GM10248 (cell line): ENCODE data around the gene VHLL.

Experiments
- CTCF ChIA-PET: fragments of 300-600 bp; sonication (Branson Sonifier 250); formaldehyde crosslinking; extraction: SDS; loops from one replicate; lab custom pipeline; 2021; ENCODE audit warnings: antibody characterized with exemption; lab: Yijun Ruan, JAX
- POLR2A ChIA-PET: fragments of 350-650 bp; sonication (Branson Sonifier 250); formaldehyde crosslinking; extraction: SDS; loops from one replicate; lab custom pipeline; 2020; ENCODE audit warnings: antibody characterized with exemption; lab: Yijun Ruan, JAX
- DNase-seq: peaks from one replicate; pipeline ENCODE4 v3.0.0; 2012; ENCODE audit errors: extremely low spot score
- TF ChIP-seq, protein P1 (sequence below): IDR thresholded peaks from 2 replicates; pipeline ENCODE4 v1.5.1; 2012; ENCODE audit warnings: mild to moderate bottlenecking, low read depth; ENCODE audit errors: extremely low read depth, missing control alignments, control extremely low read depth

The VHLL gene

DNA sequence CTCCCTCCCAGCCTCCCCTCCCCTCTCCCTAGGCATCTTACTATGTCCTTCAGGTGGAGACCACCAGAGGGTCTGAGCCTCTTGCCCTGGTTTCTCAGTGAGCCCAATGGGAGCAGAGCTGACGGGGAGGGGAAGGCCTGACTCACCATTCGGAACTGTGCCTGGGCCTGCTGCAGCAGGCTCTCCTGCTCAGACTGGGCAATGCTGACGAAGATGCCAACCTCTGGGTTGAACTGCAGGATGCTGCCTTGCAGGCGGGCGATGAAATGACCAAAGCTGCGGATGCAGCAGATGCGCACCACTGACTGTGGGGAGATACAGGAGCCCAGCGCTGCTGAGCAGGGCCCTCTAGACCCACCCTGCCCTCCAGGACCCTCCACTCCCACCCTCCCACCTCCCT, 40.2 kb downstream of the VHLL start:
- TF ChIP-seq, protein P1, sequence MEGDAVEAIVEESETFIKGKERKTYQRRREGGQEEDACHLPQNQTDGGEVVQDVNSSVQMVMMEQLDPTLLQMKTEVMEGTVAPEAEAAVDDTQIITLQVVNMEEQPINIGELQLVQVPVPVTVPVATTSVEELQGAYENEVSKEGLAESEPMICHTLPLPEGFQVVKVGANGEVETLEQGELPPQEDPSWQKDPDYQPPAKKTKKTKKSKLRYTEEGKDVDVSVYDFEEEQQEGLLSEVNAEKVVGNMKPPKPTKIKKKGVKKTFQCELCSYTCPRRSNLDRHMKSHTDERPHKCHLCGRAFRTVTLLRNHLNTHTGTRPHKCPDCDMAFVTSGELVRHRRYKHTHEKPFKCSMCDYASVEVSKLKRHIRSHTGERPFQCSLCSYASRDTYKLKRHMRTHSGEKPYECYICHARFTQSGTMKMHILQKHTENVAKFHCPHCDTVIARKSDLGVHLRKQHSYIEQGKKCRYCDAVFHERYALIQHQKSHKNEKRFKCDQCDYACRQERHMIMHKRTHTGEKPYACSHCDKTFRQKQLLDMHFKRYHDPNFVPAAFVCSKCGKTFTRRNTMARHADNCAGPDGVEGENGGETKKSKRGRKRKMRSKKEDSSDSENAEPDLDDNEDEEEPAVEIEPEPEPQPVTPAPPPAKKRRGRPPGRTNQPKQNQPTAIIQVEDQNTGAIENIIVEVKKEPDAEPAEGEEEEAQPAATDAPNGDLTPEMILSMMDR: no peak
- POLR2A ChIA-PET: no interaction called here
- DNase-seq: no peak
- CTCF ChIA-PET: interaction anchor here (1.5 to 4.9 kb wide), 5 partner anchors 10 to 168 kb away, joined by 3 to 24 read pairs (median 4); no protein-coding TSS in a partner anchor

DNA sequence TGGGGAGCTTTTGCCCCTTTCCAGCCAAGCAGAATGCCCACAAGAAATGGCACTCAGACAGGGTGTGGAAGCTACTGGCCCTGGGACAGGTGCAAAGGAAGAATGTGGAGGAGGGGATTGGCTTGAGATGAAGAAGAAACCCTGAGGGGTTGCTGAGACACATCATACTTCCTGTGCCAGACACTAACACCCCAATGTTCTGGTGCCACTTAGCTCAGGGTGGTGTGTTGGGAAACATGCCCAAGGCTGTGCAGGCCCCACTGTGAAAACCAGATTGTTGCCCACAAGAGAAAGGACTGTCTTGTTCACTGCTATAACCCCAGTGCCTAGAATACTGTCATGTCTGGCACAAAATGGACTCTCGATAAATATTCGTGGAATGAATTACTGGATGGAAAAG, 41.4 kb downstream of the VHLL start:
- CTCF ChIA-PET: interaction anchor here (0.8 to 1.0 kb wide), 2 partner anchors 12 to 97 kb away, joined by 3 read pairs; no protein-coding TSS in a partner anchor
- TF ChIP-seq, protein P1: no peak
- POLR2A ChIA-PET: no interaction called here
- no peak for DNase-seq

DNA sequence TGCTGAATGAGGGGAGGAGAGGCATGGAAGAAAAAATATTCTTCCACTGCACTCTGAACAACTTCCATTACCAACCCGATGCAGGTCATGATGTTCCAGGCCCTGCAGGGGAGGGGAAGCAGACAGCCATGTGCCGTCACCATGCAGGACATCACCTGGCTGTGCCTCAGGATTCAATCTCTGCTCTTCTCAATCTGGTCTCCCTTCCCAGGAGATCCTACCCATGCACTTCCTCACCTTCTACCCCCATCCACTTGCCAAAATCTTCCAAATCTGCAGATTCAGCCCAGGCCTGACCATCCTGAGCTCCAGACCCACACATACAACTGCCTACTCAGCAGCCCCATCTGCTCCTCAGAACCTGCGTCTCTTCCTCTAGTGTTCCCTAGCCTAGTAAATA, 45.5 kb downstream of the VHLL start:
- TF ChIP-seq, protein P1: no peak
- DNase-seq: no peak
- POLR2A ChIA-PET: no interaction called here
- CTCF ChIA-PET: no interaction called here

DNA sequence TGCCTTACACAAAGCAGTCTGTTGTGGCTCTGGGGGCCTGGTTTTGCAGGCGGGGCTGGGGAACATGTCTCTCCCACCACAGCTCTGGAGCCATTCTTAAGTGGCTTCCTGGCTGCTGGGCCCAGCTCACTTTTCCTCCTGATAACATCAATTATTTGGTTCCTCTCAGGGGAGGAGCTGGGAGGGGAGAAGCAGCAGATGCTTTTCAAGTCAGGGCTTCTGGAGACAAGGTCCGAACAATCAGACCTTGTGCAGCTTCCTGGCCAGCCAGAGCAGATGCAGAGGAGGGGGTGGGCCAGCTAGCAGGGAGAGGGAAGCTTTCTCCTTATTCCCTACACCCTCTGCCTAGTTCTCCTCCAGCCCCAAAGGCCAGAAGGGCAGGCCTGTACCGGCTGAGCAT, 47.6 kb downstream of the VHLL start:
- TF ChIP-seq, protein P1: no peak
- CTCF ChIA-PET: interaction anchor here (0.8 to 2.3 kb wide), 9 partner anchors 8 to 185 kb away, joined by 3 to 8 read pairs (median 4); partner anchors contain the start of genes BGLAP, PMF1 and SLC25A44
- DNase-seq: no peak
- POLR2A ChIA-PET: interaction anchor here (0.6 kb wide), 2 partner anchors 21 to 26 kb away, joined by 10 to 14 read pairs; no protein-coding TSS in a partner anchor

DNA sequence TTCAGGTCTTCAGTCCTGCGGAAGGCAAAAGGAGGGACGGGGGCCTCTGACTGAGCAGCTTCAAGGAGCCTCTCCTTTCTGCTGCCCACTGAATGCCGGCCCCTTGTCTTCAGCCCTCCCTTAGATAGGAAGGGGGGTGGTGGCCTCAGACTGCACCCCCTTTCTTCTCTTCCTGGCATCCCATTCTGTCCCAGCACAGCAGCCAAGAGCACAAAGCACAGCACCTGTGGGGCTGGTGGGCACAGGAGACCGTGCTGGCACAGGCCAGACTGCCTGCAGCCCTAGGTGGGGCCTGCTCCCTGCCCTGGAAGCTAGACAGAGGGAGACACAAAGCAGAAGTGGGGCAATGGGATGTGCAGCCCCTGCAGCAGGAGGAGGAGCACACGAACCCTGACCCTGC, 49.5 kb downstream of the VHLL start:
- TF ChIP-seq, protein P1: no peak
- ChIA-PET POLR2A (no interaction called here), CTCF (interaction anchor here (2.3 kb wide), 1 partner anchor 10 kb away, joined by 6 read pairs; no protein-coding TSS in a partner anchor)
- DNase-seq: no peak
